GM19035 (cell line): Measurements from ENCODE around the gene RUNX2.

Source experiments
- ATAC-seq: cut with Tn5 transposase; IDR thresholded peaks from one replicate; pipeline ENCODE4 v1.9.1; 2021; ENCODE audit not compliant: unreplicated experiment

RUNX2 gene

GRCh38 chr6:45576648-45577624, 248.8 kb downstream of the RUNX2 start:
- ATAC-seq, result no peak

GRCh38 chr6:45577836-45578504, 249.8 kb downstream of the RUNX2 start:
- no peak for ATAC-seq

- ATAC-seq, result no peak
Measured at GRCh38 chr6:45584127-45584526, 256.0 kb downstream of the RUNX2 start.

GRCh38 chr6:45586216-45587171, 258.4 kb downstream of the RUNX2 start:
- no peak for ATAC-seq

GRCh38 chr6:45587229-45588060, 259.3 kb downstream of the RUNX2 start:
- no peak for ATAC-seq

GRCh38 chr6:45589367-45589766, 261.2 kb downstream of the RUNX2 start:
- ATAC-seq, result no peak

- ATAC-seq, result no peak
Measured at GRCh38 chr6:45590226-45590625, 262.1 kb downstream of the RUNX2 start.

- no peak for ATAC-seq
Measured at GRCh38 chr6:45590696-45591184, 262.6 kb downstream of the RUNX2 start.

GRCh38 chr6:45591306-45591705, 263.2 kb downstream of the RUNX2 start:
- ATAC-seq, result no peak

GRCh38 chr6:45591890-45592289, 263.8 kb downstream of the RUNX2 start:
- ATAC-seq, result no peak

- ATAC-seq, result no peak
Measured at GRCh38 chr6:45592991-45593390, 264.9 kb downstream of the RUNX2 start.

- no peak for ATAC-seq
Measured at GRCh38 chr6:45595010-45595851, 267.1 kb downstream of the RUNX2 start.

- no peak for ATAC-seq
Measured at GRCh38 chr6:45597424-45597823, 269.3 kb downstream of the RUNX2 start.

- ATAC-seq, result no peak
Measured at GRCh38 chr6:45599053-45599452, 270.9 kb downstream of the RUNX2 start.

- ATAC-seq, result no peak
Measured at GRCh38 chr6:45605971-45606370, 277.8 kb downstream of the RUNX2 start.

GRCh38 chr6:45606831-45607400, 278.8 kb downstream of the RUNX2 start:
- no peak for ATAC-seq

GRCh38 chr6:45607798-45608197, 279.7 kb downstream of the RUNX2 start:
- no peak for ATAC-seq

GRCh38 chr6:45608252-45608913, 280.3 kb downstream of the RUNX2 start:
- ATAC-seq, result no peak
